Thymus (tissue), 11 donors: Measurements from ENCODE around the gene PIEZO2. TPM values are rescaled to one million over a fixed set of nuclear protein-coding genes. Genes with fewer than 3 reads are reported as not detected.
"Not testable (repeated sequence)": the region's sequence is repeated elsewhere in the genome, so short reads cannot be mapped to it uniquely, and the experiment has no call there.

ENCODE experiments used
- DNase-seq, 9 donors: peaks; one replicate each; pipeline ENCODE4 v3.0.0-alpha.2; 2013; ENCODE audit warnings: low spot score in 9 of 9, low read depth in 6 of 9, missing footprints in 1 of 9
- H3K27ac ChIP-seq, 2 donors: one replicate each; pipeline ENCODE4 v1.5.1; 2013; ENCODE audit warnings: control low read depth in 1 of 2, low read depth in 1 of 2, low read length in 1 of 2, mild to moderate bottlenecking in 1 of 2, moderate library complexity in 1 of 2
- H3K27me3 ChIP-seq, 2 donors: one replicate each; pipeline ENCODE4 v1.5.1; 2013; ENCODE audit warnings: low read length in 1 of 2; ENCODE audit not compliant: control insufficient read depth in 2 of 2, insufficient read depth in 1 of 2
- H3K36me3 ChIP-seq, 2 donors: one replicate each; pipeline ENCODE4 v1.5.1; 2013; ENCODE audit warnings: low read length in 1 of 2, mild to moderate bottlenecking in 1 of 2, moderate library complexity in 1 of 2; ENCODE audit not compliant: control insufficient read depth in 2 of 2, insufficient read depth in 2 of 2
- H3K4me1 ChIP-seq, 2 donors: one replicate each; pipeline ENCODE4 v1.5.1; 2013; ENCODE audit warnings: low read length in 2 of 2; ENCODE audit not compliant: control insufficient read depth in 2 of 2, insufficient read depth in 2 of 2
- H3K4me3 ChIP-seq, 2 donors: one replicate each; pipeline ENCODE4 v1.5.1; 2013; ENCODE audit warnings: low read length in 2 of 2, control low read depth in 1 of 2, mild to moderate bottlenecking in 1 of 2
- H3K9me3 ChIP-seq, 2 donors: one replicate each; pipeline ENCODE4 v1.5.1; 2013; ENCODE audit warnings: low read length in 1 of 2, mild to moderate bottlenecking in 1 of 2; ENCODE audit not compliant: control insufficient read depth in 2 of 2, insufficient read depth in 1 of 2
- WGBS: extraction: QIAGEN DNeasy Blood & Tissue Kit; methylation state at CpG from one replicate; pipeline ENCODE4 v1.1.7; 2013; 5-methylcytosine and 5-hydroxymethylcytosine counted together
- polyA plus RNA-seq: library from polyadenylated mRNA; stranded (reverse); fragments of 200-250 nt; gene quantifications from one replicate; pipeline ENCODE4 v1.2.3, GENCODE V29; 2013
- total RNA-seq: library from RNA; stranded (reverse); fragments of 120-200 nt; gene quantifications from one replicate; pipeline ENCODE4 v1.2.4, GENCODE V29; 2013
- donor health status: healthy.

PIEZO2 gene
- total and polyA plus RNA-seq, 2 donors: 1.5 to 3.2 TPM

- peaks cover 0 to 11% of the 10 kb centered on the region in 2 donors for H3K4me1 ChIP-seq
- no peaks in the 10 kb centered on the region for H3K27me3 ChIP-seq
- no peak overlapping the region for H3K4me3 ChIP-seq
- WGBS: 55% methylated on average over 7 of the region's 7 CpGs
- DNase-seq: peak in 1 of 9 donors; percentile 19
- peak overlapping the region in 1 of 2 donors; percentile 10 for H3K27ac ChIP-seq
- no peaks in the 10 kb centered on the region for H3K36me3 ChIP-seq
- no peaks in the 10 kb centered on the region for H3K9me3 ChIP-seq
Measured at GRCh38 chr18:10928772-10929373, 220.5 kb downstream of the PIEZO2 start.

GRCh38 chr18:10928011-10928771 lies 221.2 kb downstream of the PIEZO2 start:
- no peak overlapping the region for H3K4me3 ChIP-seq
- no peaks in the 10 kb centered on the region for H3K27me3 ChIP-seq
- WGBS: 77% methylated on average over 8 of the region's 8 CpGs
- peaks cover 0 to 11% of the 10 kb centered on the region in 2 donors for H3K4me1 ChIP-seq
- H3K27ac ChIP-seq: peak overlapping the region; percentile 25 to 77
- H3K9me3 ChIP-seq: no peaks in the 10 kb centered on the region
- DNase-seq: no peak
- H3K36me3 ChIP-seq: no peaks in the 10 kb centered on the region

- DNase-seq: no peak
- H3K36me3 ChIP-seq: no peaks in the 10 kb centered on the region
- peak overlapping the region in 1 of 2 donors; percentile 77 for H3K27ac ChIP-seq
- peaks cover 0 to 11% of the 10 kb centered on the region in 2 donors for H3K4me1 ChIP-seq
- no peaks in the 10 kb centered on the region for H3K9me3 ChIP-seq
- no peak overlapping the region for H3K4me3 ChIP-seq
- 93% methylated on average over 12 of the region's 12 CpGs for WGBS
- no peaks in the 10 kb centered on the region for H3K27me3 ChIP-seq
Measured at GRCh38 chr18:10927286-10927992, 221.9 kb downstream of the PIEZO2 start.

- Histone ChIP-seq H3K9me3 (no peaks in the 10 kb centered on the region), H3K27ac (peak overlapping the region in 1 of 2 donors; percentile 53), H3K4me1 (peaks cover 0 to 11% of the 10 kb centered on the region in 2 donors), H3K36me3 (no peaks in the 10 kb centered on the region), H3K27me3 (no peaks in the 10 kb centered on the region), H3K4me3 (no peak overlapping the region)
- DNase-seq: no peak
- WGBS: 49% methylated on average over 13 of the region's 13 CpGs
Measured at GRCh38 chr18:10926621-10927161, 222.7 kb downstream of the PIEZO2 start.

GRCh38 chr18:10924290-10924689 lies 225.1 kb downstream of the PIEZO2 start:
- 97% methylated on average over 4 of the region's 4 CpGs for WGBS
- H3K36me3 ChIP-seq: no peaks in the 10 kb centered on the region
- H3K4me1 ChIP-seq: peaks cover 0 to 11% of the 10 kb centered on the region in 2 donors
- H3K9me3 ChIP-seq: no peaks in the 10 kb centered on the region
- no peaks in the 10 kb centered on the region for H3K27me3 ChIP-seq
- no peak overlapping the region for H3K27ac ChIP-seq
- H3K4me3 ChIP-seq: no peak overlapping the region
- DNase-seq: no peak

GRCh38 chr18:10923551-10924070 lies 225.8 kb downstream of the PIEZO2 start:
- Histone ChIP-seq H3K27ac (no peak overlapping the region), H3K4me3 (no peak overlapping the region), H3K36me3 (no peaks in the 10 kb centered on the region), H3K9me3 (no peaks in the 10 kb centered on the region), H3K4me1 (peaks cover 0 to 11% of the 10 kb centered on the region in 2 donors), H3K27me3 (no peaks in the 10 kb centered on the region)
- 89% methylated on average over 1 of the region's 1 CpG for WGBS
- DNase-seq: no peak

GRCh38 chr18:10923141-10923540 lies 226.2 kb downstream of the PIEZO2 start:
- Histone ChIP-seq H3K4me3 (no peak overlapping the region), H3K27ac (no peak overlapping the region), H3K9me3 (no peaks in the 10 kb centered on the region), H3K4me1 (peaks cover 0 to 11% of the 10 kb centered on the region in 2 donors), H3K36me3 (no peaks in the 10 kb centered on the region), H3K27me3 (no peaks in the 10 kb centered on the region)
- WGBS: 85% methylated on average over 4 of the region's 4 CpGs
- DNase-seq: no peak

GRCh38 chr18:10922712-10923111 lies 226.7 kb downstream of the PIEZO2 start:
- not testable (repeated sequence) for H3K27ac ChIP-seq, DNase-seq, H3K9me3 ChIP-seq, H3K36me3 ChIP-seq, H3K4me3 ChIP-seq, H3K27me3 ChIP-seq
- H3K4me1 ChIP-seq: peaks cover 0 to 11% of the 10 kb centered on the region in 2 donors
- WGBS: 92% methylated on average over 1 of the region's 1 CpG
